ENCODE measurements around the gene SPINK4. TPM values are rescaled to one million over a fixed set of nuclear protein-coding genes. Genes with fewer than 3 reads are reported as not detected.

Gene SPINK4
- total RNA-seq, 1 donor from 2014 or later: not detected

DNA sequence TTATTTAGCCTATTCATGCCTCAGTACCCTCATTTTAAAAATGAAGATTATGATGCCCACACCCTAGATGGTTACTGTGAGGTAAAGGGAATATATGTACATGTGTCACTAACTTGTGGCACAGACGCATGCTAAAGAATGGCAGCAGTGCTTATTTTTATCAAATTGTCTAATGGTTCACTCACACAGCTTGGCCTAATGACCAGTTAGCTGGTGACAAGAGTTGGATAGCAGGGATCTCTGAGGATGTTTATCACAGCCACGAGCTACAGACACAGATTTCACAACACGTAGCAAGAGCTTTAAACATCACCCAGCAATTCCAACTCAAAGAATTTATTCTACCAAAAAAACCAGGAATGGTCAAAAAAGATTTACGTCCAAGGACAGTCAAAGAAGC is 17.3 kb downstream of the SPINK4 start:
- no peak for DNase-seq (ENCODE audit: low spot score)

- no peak for DNase-seq (ENCODE audit: low spot score)
Observed at GRCh38 chr9:33260372-33260771, 20.4 kb downstream of the SPINK4 start.

- DNase-seq (ENCODE audit: low spot score): no peak
Observed at GRCh38 chr9:33263131-33264002, 23.4 kb downstream of the SPINK4 start.

GRCh38 chr9:33264003-33264472 is 24.1 kb downstream of the SPINK4 start:
- peak; percentile 73 for DNase-seq (ENCODE audit: low spot score)

DNA sequence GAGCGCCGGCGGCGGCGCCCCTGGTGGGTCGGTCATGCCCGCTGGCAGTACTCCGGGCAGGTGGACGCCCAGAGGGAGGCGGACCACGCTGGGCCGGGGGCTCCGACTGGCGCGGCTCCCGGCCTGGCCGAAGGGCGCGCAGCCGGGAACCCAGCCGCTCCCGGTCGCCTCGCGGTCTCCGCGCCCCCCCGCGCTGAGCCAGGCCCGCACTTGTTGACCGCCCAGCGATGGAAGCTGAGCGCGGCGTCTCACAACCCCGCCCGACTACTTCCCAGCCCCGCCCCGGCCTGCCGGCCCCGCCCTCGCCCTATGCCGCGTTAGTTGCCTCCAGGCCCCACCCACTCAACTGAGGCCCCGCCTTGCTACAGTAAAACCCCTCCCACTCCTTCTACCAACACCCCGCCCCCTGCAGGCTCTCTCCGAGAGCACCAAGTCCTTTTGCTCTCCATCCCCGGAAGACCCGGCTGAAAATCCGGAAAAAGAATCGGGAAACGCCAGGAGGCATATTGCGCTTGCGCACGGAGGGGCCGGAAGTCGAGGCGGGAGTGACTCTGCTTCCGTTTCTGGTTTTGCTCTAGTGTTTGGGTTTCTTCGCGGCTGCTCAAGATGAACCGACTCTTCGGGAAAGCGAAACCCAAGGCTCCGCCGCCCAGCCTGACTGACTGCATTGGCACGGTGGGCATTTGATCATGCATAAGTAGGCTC is 24.7 kb downstream of the SPINK4 start, which contains the start of the genes BAG1 and CHMP5:
Gene BAG1 (minus strand): TSS at position 236 of the 705 bp plus-strand sequence.
Gene CHMP5 (plus strand): TSS at position 577 of the 705 bp plus-strand sequence. CDS start 30 bp downstream, at position 607.
- peak; percentile 100 for DNase-seq (ENCODE audit: low spot score)

- DNase-seq (ENCODE audit: low spot score): peak; percentile 49
Observed at GRCh38 chr9:33265211-33265865, 25.4 kb downstream of the SPINK4 start.

- no peak for DNase-seq (ENCODE audit: low spot score)
Observed at GRCh38 chr9:33267151-33267767, 27.3 kb downstream of the SPINK4 start.

DNA sequence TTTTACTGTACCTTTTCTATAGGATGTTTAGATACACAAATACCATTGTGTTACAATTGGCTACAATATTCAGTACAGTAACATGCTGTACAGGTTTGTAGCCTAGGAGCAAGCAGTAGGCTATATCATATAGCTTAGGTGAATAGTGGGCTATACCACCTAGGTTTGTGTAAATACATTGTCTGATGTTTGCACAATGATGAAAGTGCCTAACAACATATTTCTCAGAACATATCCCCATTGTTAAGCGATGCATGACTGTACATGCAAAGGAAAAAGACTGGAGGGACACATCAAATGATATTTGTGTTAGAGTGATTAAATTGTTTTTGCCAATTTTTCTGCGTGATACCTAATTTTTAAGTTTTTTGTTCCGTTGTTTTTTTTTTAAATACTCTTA is 30.2 kb downstream of the SPINK4 start:
- no peak for DNase-seq (ENCODE audit: low spot score)

GRCh38 chr9:33272061-33272460 is 32.1 kb downstream of the SPINK4 start:
- DNase-seq (ENCODE audit: low spot score): no peak

- DNase-seq (ENCODE audit: low spot score): no peak
Observed at GRCh38 chr9:33273266-33273971, 33.5 kb downstream of the SPINK4 start.

DNA sequence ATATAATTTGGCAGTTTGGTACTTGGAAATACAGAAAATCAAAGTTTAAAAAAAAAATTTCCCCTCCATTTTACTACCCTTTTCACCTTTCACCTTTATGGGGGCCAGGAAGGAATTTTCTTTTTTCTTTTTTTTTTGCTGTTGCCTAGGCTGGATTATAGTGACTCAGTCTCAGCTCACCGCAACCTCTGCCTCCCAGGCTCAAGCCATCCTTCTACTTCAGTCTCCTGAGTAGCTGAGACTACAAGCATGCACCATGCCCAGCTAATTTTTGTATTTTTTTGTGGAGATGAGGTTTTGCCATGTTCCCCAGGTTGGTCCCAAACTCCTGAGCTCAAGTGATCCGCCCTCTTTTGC is 34.0 kb downstream of the SPINK4 start:
- no peak for DNase-seq (ENCODE audit: low spot score)

GRCh38 chr9:33277484-33277883 is 37.5 kb downstream of the SPINK4 start:
- DNase-seq (ENCODE audit: low spot score): no peak

GRCh38 chr9:33285502-33285901 is 45.5 kb downstream of the SPINK4 start:
- no peak for DNase-seq (ENCODE audit: low spot score)

DNA sequence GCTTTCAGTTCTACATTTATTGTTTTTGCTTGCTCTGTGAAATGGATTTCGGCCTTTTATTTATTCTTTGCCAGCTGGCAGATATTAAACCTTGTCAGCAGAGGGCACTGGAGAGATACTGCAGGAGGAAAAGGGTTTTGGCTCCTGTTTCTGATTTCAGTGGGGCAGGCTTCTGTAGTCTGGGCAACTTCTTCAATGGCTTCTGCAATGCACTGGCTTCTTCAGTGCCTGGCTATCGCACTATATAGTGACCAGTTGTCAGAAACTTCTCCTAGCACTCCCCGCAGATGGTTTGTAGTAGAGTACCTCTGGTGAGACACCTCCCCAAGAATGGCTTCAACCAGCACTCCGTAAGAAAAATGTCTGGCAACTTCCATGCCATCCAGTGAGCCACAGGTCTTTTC is 47.1 kb downstream of the SPINK4 start:
- peak; percentile 52 for DNase-seq (ENCODE audit: low spot score)

DNA sequence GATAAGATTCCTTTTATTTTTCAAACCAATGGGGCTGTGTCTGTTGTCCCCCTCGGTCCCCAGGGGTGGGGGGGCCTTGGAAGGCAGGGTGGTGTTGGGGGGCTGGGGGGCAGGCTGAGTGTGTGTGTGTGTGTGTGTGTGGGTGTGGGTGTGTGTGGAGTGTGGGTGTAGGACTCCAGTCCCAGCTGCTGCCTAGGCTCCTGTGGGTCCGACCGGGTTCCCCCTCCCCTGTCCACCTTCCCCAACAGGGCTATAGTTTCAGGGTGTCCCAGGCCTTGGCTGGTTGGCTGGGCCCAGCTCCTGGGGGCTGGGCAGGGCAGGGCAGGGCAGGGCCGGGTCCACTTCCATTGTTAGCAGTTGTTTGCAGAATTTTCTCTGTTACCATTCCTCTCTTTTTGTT is 48.3 kb downstream of the SPINK4 start:
- DNase-seq (ENCODE audit: low spot score): no peak

DNA sequence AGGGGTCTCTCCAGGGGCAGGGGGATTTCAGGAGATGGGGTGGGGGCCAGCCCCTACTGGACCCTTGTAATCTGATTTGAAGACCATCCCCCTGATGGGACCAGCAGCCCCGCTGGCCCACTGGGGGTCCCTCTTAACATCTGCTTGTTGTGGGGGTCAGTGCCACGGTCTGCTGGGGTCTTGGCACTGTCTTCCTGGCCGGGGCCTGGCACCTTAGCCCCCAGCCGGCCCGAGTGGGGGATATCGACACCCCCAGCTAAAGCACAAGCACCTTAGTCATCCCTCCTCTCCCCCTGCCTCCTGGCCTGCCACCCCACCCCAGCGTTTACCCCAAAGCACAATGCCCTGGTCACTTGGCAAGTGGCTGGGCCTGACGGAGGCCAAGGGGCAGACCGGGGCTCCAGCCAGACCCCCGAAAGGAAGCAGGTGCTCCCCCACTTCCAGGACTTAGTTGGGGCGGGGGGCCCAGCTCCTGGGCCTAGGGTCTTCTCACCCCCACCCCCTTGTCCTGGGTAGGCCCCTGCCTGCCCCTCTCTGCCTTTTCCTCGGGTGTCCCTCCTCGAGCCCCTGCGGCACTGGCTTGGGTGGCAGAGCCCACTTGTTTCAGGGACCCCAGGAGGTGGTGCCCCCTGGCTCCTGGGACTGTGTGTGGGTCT is 49.0 kb downstream of the SPINK4 start:
- DNase-seq (ENCODE audit: low spot score): peak; percentile 45

- peak; percentile 60 for DNase-seq (ENCODE audit: low spot score)
Observed at GRCh38 chr9:33289496-33289895, 49.5 kb downstream of the SPINK4 start.

GRCh38 chr9:33289936-33290246 is 49.9 kb downstream of the SPINK4 start:
- no peak for DNase-seq (ENCODE audit: low spot score)

GRCh38 chr9:33290247-33291030 is 50.5 kb downstream of the SPINK4 start, which contains the start of gene NFX1:
Gene NFX1 (plus strand): TSS chr9:33290516. CDS start chr9:33290573, 57 bp downstream.
- peak; percentile 98 for DNase-seq (ENCODE audit: low spot score)

GRCh38 chr9:33291031-33291397 is 51.0 kb downstream of the SPINK4 start:
- no peak for DNase-seq (ENCODE audit: low spot score)

Data from ureter (tissue), 1 donor.